Measurements from ENCODE around the gene TULP1.

DNA sequence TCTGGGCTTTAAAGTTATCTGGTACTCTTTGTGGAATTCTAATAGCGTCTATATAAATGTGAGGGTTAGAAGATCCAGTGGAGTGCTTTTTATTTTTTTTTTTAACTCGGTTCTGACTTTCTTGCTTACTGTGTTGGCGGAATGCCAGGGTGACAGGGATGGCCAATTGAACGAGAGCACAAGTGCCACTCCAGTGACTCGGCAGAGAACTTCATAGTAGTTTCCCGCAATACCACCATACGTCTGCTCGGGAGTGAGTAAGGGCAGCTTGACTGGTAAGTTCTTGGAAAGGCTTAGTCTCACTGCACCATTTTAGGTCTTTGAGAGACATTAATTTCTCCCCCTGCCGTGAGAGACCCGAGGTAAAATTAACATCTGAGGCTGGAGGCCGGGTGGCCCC, 49.4 kb upstream of the TULP1 start:
- TF ChIP-seq, protein P1, sequence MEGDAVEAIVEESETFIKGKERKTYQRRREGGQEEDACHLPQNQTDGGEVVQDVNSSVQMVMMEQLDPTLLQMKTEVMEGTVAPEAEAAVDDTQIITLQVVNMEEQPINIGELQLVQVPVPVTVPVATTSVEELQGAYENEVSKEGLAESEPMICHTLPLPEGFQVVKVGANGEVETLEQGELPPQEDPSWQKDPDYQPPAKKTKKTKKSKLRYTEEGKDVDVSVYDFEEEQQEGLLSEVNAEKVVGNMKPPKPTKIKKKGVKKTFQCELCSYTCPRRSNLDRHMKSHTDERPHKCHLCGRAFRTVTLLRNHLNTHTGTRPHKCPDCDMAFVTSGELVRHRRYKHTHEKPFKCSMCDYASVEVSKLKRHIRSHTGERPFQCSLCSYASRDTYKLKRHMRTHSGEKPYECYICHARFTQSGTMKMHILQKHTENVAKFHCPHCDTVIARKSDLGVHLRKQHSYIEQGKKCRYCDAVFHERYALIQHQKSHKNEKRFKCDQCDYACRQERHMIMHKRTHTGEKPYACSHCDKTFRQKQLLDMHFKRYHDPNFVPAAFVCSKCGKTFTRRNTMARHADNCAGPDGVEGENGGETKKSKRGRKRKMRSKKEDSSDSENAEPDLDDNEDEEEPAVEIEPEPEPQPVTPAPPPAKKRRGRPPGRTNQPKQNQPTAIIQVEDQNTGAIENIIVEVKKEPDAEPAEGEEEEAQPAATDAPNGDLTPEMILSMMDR (IDR thresholded peaks at IDR 0.05) = no peak
- TF ChIP-seq POLR2A (IDR thresholded peaks at IDR 0.05) = no peak

Measured in breast epithelium (tissue), 3 donors.